K562 (cell line): ENCODE measurements around the gene DNM1. TPM values are rescaled to one million over a fixed set of nuclear protein-coding genes. Genes with fewer than 3 reads are reported as not detected.
"Not testable (repeated sequence)": the region's sequence is repeated elsewhere in the genome, so short reads cannot be mapped to it uniquely, and the experiment has no call there.

Experiments used
- ATAC-seq: fragments of 200-7000 bp; cut with Tn5 transposase; 3 replicates; pipeline ENCODE4 v1.9.1; 2020; ENCODE audit warnings: moderate library complexity
- BruUV-seq: library from RNA; stranded (reverse); fragments of 400-500 nt; replicated peaks from 2 replicates; lab custom pipeline; 2021; lab: Mats Ljungman, UMichigan
- CTCF ChIA-PET: fragments of 300-600 bp; formaldehyde crosslinking; extraction: SDS; loops from one replicate; lab custom pipeline; 2021; ENCODE audit warnings: low intra/inter-chr PET ratio; lab: Yijun Ruan, JAX
- POLR2A ChIA-PET: fragments of 300-600, 350-650 bp; sonication (Branson Sonifier 250); formaldehyde crosslinking; extraction: SDS; loops from one replicate; lab custom pipeline; 2021; ENCODE audit warnings: antibody characterized with exemption, inconsistent platforms; lab: Yijun Ruan, JAX
- DNase-seq, 4 experiments: peaks; one replicate each; pipeline versions ENCODE4 v3.0.0 to v3.0.0-alpha.2; 2011 to 2018; ENCODE audit warnings: low spot score in 3 of 4, mixed read lengths in 3 of 4; ENCODE audit errors: extremely low read depth in 1 of 4
- FAIRE-seq: peaks from 2 replicates; lab custom pipeline; 2011; peaks lifted over from hg19 to GRCh38; lab: Jason Lieb, UNC
- H2AFZ ChIP-seq: 2 replicates; pipeline ENCODE4 v1.6.0; 2011; ENCODE audit warnings: low read depth, low read length, control low read depth, inconsistent platforms
- H3K27ac ChIP-seq: fragments of 200-600 bp; 3 replicates; pipeline ENCODE4 v1.8.0; 2011; ENCODE audit warnings: low read depth, mild to moderate bottlenecking, control low read depth, inconsistent platforms, low read length, moderate library complexity, mixed read lengths; ENCODE audit errors: extremely low read depth
- H3K27me3 ChIP-seq, 2 experiments: fragments of 300-600 bp in 1 of 2; 2 replicates in 1 of 2; 3 replicates in 1 of 2; pipeline versions ENCODE4 v1.6.0 to v1.8.0; 2011; ENCODE audit warnings: inconsistent platforms in 2 of 2, low read length in 2 of 2, mild to moderate bottlenecking in 1 of 2, mixed read lengths in 1 of 2, moderate library complexity in 1 of 2; ENCODE audit not compliant: control insufficient read depth in 2 of 2, insufficient read depth in 2 of 2
- H3K36me3 ChIP-seq: fragments of 300-600 bp; 3 replicates; pipeline ENCODE4 v1.8.0; 2011; ENCODE audit warnings: mild to moderate bottlenecking, low read length, inconsistent platforms; ENCODE audit not compliant: control insufficient read depth, insufficient read depth
- H3K4me1 ChIP-seq, 2 experiments: fragments of 200-600 bp in 1 of 2; replicated peaks in 1 of 2; 2 replicates in 1 of 2; 3 replicates in 1 of 2; pipeline versions ENCODE4 v1.5.1 to v1.8.0; 2011; ENCODE audit warnings: inconsistent platforms in 2 of 2, low read length in 2 of 2, mild to moderate bottlenecking in 1 of 2, mixed read lengths in 1 of 2, moderate library complexity in 1 of 2; ENCODE audit not compliant: control insufficient read depth in 2 of 2, insufficient read depth in 2 of 2
- H3K4me2 ChIP-seq: 2 replicates; pipeline ENCODE4 v1.6.1; 2011; ENCODE audit warnings: low read length, control low read depth, inconsistent platforms, mixed read lengths; ENCODE audit not compliant: insufficient read depth
- H3K4me3 ChIP-seq: fragments of 200-600 bp; sonication (generic), shearing (Covaris generic); 2 replicates; pipeline ENCODE4 v1.5.1; 2016; ENCODE audit warnings: control low read depth, inconsistent platforms
- H3K79me2 ChIP-seq: fragments of 200-600 bp; 3 replicates; pipeline ENCODE4 v1.8.0; 2011; ENCODE audit warnings: low read length, inconsistent platforms; ENCODE audit not compliant: control insufficient read depth, insufficient read depth
- H3K9ac ChIP-seq, 2 experiments: 2 replicates each; pipeline versions ENCODE4 v1.6.0 to v1.6.1; 2011; ENCODE audit warnings: low read depth in 2 of 2, low read length in 2 of 2, control low read depth in 1 of 2, inconsistent platforms in 1 of 2, mild to moderate bottlenecking in 1 of 2, mixed read lengths in 1 of 2; ENCODE audit not compliant: insufficient read depth in 1 of 2
- H3K9me1 ChIP-seq: one replicate; pipeline ENCODE4 v1.6.0; 2011; ENCODE audit warnings: inconsistent platforms, mild to moderate bottlenecking, low read length, moderate library complexity; ENCODE audit not compliant: control insufficient read depth, insufficient read depth
- H3K9me3 ChIP-seq: replicated peaks from 2 replicates; pipeline ENCODE4 v1.5.1; 2011; ENCODE audit warnings: low read depth, low read length, inconsistent platforms; ENCODE audit not compliant: control insufficient read depth, insufficient read depth
- H4K20me1 ChIP-seq: replicated peaks from 2 replicates; pipeline ENCODE4 v1.6.1; 2011; ENCODE audit warnings: low read length, inconsistent platforms, mixed read lengths; ENCODE audit not compliant: control insufficient read depth, insufficient read depth
- HMG20A ChIP-seq: fragments of 450-650 bp; formaldehyde crosslinking; conservative IDR thresholded peaks from 2 replicates; pipeline ENCODE4 v1.4.0; 2020; ENCODE audit warnings: mild to moderate bottlenecking, mixed read lengths
- MAFK ChIP-seq: IDR thresholded peaks from 2 replicates; pipeline ENCODE4 v1.6.1; 2011; ENCODE audit warnings: low read length, improper control_type of control experiment
- RCOR1 ChIP-seq, 2 experiments: IDR thresholded peaks; 2 replicates each; pipeline ENCODE4 v1.6.1; 2012; ENCODE audit warnings: low read depth in 2 of 2, low read length in 2 of 2, borderline replicate concordance in 1 of 2, improper control_type of control experiment in 1 of 2
- RNF2 ChIP-seq: sonication (generic); IDR thresholded peaks from 2 replicates; pipeline ENCODE4 v1.6.1; 2016
- TBL1XR1 ChIP-seq, 2 experiments: IDR thresholded peaks; 2 replicates each; pipeline ENCODE4 v1.6.1; 2012; ENCODE audit warnings: improper control_type of control experiment in 2 of 2, low read length in 2 of 2, mild to moderate bottlenecking in 1 of 2
- ZNF165 ChIP-seq: fragments of 250-450 bp; sonication (Bioruptor Pico); IDR thresholded peaks from 2 replicates; pipeline ENCODE4 v1.4.0; 2020; ENCODE audit warnings: borderline replicate concordance
- ZNF347 ChIP-seq: fragments of 450-650 bp; formaldehyde crosslinking; IDR thresholded peaks from 2 replicates; pipeline ENCODE4 v1.4.0; 2020; ENCODE audit warnings: low read depth, mild to moderate bottlenecking, moderate library complexity
- ZNF436 ChIP-seq: fragments of 250-450, 450-650 bp; sonication (Bioruptor Pico); formaldehyde crosslinking; IDR thresholded peaks from 2 replicates; pipeline ENCODE4 v1.7.0; 2020; ENCODE audit warnings: mild to moderate bottlenecking
- ZNF444 ChIP-seq: fragments of 250-450 bp; sonication (Bioruptor Pico); IDR thresholded peaks from 2 replicates; pipeline ENCODE4 v1.4.0; 2020; ENCODE audit warnings: mild to moderate bottlenecking, moderate library complexity
- WGBS: fragments of 100-300 bp; shearing (Covaris generic); methylation state at CpG from one replicate; pipeline ENCODE4 v1.1.6; 2016; ENCODE audit warnings: low coverage, mixed read lengths; ENCODE audit not compliant: insufficient coverage; ENCODE audit errors: missing lambda C conversion rate; 5-methylcytosine and 5-hydroxymethylcytosine counted together
- in situ Hi-C: fragments of 300-500 bp; cut with MboI; formaldehyde crosslinking; loops from 4 replicates; pipeline ENCODE4 v1.15.0; 2018; ENCODE audit warnings: inconsistent platforms, mixed read lengths
- intact Hi-C: fragments of 100-400 bp; cut with micrococcal nuclease; formaldehyde crosslinking; loops from 2 replicates; pipeline ENCODE4 v1.14.2; 2022
- polyA plus RNA-seq, 8 experiments: library from polyadenylated mRNA; depleted of rRNA in 4 of 8; stranded (reverse) in 5 of 8; unstranded in 3 of 8; fragments of >200 nt; fragmentation: Nextera tagmentation in 2 of 8; fragmentation: Illumina TruSeq in 1 of 8; extraction: Ambion mirVana in 2 of 8; extraction: Trizol in 1 of 8; gene quantifications; 2 replicates each; pipeline versions ENCODE4 v1.2.1 to v1.2.3, GENCODE V29; 2011 to 2014; ENCODE audit warnings: inconsistent platforms in 1 of 8, missing spikeins in 1 of 8
- total RNA-seq, 7 experiments: library from RNA; depleted of rRNA in 6 of 7; stranded (reverse); fragments of >200 nt in 6 of 7; fragmentation: Illumina TruSeq in 2 of 7; extraction: Trizol in 2 of 7; gene quantifications; 2 replicates each; pipeline versions ENCODE4 v1.2.1 to v1.2.3, GENCODE V29; 2011 to 2021; ENCODE audit warnings: low replicate concordance in 1 of 7
- TF ChIP-seq, protein P1 (sequence below): fragments of 250-450 bp; sonication (Bioruptor Pico); IDR thresholded peaks from 2 replicates; pipeline ENCODE4 v1.4.0; 2020

The DNM1 gene
- total and polyA plus RNA-seq, 9 of the 15 experiments (the other 6 are each of a cell fraction or from before 2014, with no cell fraction given), result 0.39 to 23.1 (median 9.1) TPM

DNA sequence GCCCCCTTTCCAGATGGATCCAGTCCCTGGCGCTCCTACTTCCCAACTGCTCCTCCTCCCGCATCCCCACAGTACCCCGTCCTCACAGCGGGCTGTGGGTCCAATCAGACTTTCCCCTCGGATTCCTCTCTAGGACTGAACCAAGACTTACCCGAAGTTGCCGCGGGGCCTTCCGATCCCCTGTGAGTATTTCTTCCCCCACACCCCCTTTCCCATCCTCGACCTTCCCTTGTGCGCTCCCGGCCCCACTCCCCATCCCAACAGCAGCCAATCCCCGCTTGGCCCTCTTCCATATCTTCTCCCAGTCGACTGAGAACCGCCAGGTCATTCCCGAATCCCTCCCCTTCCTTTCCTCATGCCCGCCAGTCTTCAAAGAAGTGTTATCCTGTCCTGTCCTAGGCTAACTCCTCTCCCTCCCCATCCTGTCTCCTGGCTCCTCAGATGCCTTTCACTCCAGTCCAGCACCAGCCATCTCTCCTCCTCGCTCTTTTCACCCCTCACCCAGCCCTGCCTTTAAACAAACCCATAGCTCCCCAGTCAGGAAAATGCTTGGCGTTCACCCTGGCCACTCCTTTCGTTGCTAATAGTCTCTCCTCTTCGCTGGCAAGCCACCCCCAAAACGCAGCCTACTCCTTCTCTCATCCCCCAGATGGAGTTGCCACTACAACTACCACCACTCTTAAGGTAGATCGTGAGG lies 73.5 kb downstream of the DNM1 start (continued):
- TF ChIP-seq RCOR1 (IDR thresholded peaks at IDR 0.05; ENCODE audit: borderline replicate concordance in 1 of 2, low read depth in 2 of 2, low read length in 2 of 2) (peak in 1 of 2 experiments; percentile 50; a peak in 1 of 4 replicates), RNF2 (no peak), MAFK (0 out of 2 replicates have a peak, but pooled peaks have one; percentile 3), ZNF436 (CRISPR knock-in tag) (0 out of 2 replicates have a peak, but pooled peaks have one; percentile 28), TBL1XR1 (IDR thresholded peaks at IDR 0.05; ENCODE audit: low read length in 2 of 2) (peak in 1 of 2 experiments; percentile 38; a peak in 1 of 4 replicates), ZNF165 (CRISPR knock-in tag) (0 out of 2 replicates have a peak, but pooled peaks have one; percentile 47)
- TF ChIP-seq, all 486 proteins: peak for 26

DNA sequence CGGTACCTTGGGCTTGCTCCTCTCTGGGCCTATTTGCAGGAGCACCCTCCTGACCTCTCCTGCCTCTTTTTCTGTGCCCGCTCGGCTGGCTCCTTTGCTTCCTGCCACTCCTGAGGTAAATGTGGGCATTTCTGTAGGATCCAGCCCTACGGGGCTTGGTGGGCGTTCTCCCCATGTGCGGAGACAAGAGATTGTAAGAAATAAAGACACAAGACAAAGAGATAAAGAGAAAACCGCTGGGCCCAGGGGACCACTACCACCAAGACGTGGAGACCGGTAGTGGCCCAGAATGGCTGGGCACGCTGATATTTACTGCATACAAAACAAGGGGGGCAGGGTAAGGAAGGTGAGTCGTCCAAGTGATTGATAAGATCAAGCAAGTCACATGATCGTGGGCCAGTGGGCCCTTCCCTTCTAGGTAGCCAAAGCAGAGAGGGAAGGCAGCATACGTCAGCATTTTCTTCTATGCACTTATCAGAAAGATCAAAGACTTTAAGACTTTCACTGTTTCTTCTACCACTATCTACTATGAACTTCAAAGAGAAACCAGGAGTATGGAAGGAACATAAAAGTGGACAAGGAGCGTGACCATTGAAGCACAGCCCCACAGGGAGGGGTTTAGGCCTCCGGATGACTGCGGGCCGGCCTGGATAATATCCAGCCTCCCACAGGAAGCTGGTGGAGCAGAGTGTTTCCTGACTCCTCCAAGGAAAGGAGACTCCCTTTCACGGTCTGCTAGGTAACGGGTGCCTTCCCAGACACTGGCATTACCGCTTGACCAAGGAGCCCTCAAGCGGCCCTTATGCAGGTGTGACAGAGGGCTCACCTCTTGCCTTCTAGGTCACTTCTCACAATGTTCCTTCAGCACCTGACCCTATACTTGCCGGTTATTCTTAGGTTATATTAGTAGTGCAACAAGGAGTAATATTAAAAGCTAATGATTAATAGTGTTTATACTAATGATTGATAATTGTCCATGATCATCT lies 76.2 kb downstream of the DNM1 start:
- peak overlapping the region; percentile 52 to 75 for H3K9ac ChIP-seq
- not testable (repeated sequence) for ATAC-seq, H3K9me1 ChIP-seq, H4K20me1 ChIP-seq, H3K9me3 ChIP-seq, H3K36me3 ChIP-seq, H3K27me3 ChIP-seq
- POLR2A ChIA-PET, result interaction anchor here (0.6 to 1.3 kb wide), 8 partner anchors 12 to 62 kb away, joined by 3 to 6 read pairs (median 3); no protein-coding TSS in a partner anchor
- H3K4me2 ChIP-seq, result peak overlapping the region; percentile 69
- 16% methylated on average over 22 of the region's 22 CpGs for WGBS
- TSS peak; percentile 9 for BruUV-seq
- peaks cover 29% of the 10 kb centered on the region for H3K79me2 ChIP-seq
- CTCF ChIA-PET, result interaction anchor here (1.3 kb wide), 1 partner anchor 86 kb away, joined by 4 read pairs; no protein-coding TSS in a partner anchor
- FAIRE-seq (peak; percentile 74), DNase-seq (peak; percentile 66 to 93 (median 71))
- intact Hi-C loops (loop anchor here (5.0 to 10.0 kb wide), 3 partner anchors 87 to 405 kb away; partner anchors contain the start of genes CIZ1, PTGES2 and SET), in situ Hi-C loops (loop anchor here (25.0 kb wide), 1 partner anchor 1508 kb away; no protein-coding TSS in a partner anchor)
- peak overlapping the region; percentile 80 for H3K27ac ChIP-seq
- H3K4me3 ChIP-seq, result peak overlapping the region; percentile 13; the same call in 1 of the 2 replicates
- H2AFZ ChIP-seq, result peak overlapping the region; percentile 75
- H3K4me1 ChIP-seq, result peaks cover 35 to 49% of the 10 kb centered on the region in 2 experiments
- peak; percentile 38; the same call in 1 of the 2 replicates for TF ChIP-seq ZNF444 (CRISPR knock-in tag)
- TF ChIP-seq, protein P1, sequence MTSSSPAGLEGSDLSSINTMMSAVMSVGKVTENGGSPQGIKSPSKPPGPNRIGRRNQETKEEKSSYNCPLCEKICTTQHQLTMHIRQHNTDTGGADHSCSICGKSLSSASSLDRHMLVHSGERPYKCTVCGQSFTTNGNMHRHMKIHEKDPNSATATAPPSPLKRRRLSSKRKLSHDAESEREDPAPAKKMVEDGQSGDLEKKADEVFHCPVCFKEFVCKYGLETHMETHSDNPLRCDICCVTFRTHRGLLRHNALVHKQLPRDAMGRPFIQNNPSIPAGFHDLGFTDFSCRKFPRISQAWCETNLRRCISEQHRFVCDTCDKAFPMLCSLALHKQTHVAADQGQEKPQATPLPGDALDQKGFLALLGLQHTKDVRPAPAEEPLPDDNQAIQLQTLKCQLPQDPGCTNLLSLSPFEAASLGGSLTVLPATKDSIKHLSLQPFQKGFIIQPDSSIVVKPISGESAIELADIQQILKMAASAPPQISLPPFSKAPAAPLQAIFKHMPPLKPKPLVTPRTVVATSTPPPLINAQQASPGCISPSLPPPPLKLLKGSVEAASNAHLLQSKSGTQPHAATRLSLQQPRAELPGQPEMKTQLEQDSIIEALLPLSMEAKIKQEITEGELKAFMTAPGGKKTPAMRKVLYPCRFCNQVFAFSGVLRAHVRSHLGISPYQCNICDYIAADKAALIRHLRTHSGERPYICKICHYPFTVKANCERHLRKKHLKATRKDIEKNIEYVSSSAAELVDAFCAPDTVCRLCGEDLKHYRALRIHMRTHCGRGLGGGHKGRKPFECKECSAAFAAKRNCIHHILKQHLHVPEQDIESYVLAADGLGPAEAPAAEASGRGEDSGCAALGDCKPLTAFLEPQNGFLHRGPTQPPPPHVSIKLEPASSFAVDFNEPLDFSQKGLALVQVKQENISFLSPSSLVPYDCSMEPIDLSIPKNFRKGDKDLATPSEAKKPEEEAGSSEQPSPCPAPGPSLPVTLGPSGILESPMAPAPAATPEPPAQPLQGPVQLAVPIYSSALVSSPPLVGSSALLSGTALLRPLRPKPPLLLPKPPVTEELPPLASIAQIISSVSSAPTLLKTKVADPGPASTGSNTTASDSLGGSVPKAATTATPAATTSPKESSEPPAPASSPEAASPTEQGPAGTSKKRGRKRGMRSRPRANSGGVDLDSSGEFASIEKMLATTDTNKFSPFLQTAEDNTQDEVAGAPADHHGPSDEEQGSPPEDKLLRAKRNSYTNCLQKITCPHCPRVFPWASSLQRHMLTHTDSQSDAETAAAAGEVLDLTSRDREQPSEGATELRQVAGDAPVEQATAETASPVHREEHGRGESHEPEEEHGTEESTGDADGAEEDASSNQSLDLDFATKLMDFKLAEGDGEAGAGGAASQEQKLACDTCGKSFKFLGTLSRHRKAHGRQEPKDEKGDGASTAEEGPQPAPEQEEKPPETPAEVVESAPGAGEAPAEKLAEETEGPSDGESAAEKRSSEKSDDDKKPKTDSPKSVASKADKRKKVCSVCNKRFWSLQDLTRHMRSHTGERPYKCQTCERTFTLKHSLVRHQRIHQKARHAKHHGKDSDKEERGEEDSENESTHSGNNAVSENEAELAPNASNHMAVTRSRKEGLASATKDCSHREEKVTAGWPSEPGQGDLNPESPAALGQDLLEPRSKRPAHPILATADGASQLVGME (CRISPR knock-in tag), result peak; percentile 81
- TF ChIP-seq ZNF347 (CRISPR knock-in tag), result 0 out of 2 replicates have a peak, but pooled peaks have one; percentile 57
- TF ChIP-seq HMG20A (CRISPR knock-in tag), result peak; percentile 69
